ENCODE measurements around the gene ZFYVE28.

Gene ZFYVE28

GRCh38 chr4:2424581-2424980 lies 6.1 kb upstream of the ZFYVE28 start:
- Mint-ChIP-seq H3K27ac (no peak overlapping the region), H3K9me3 (no peaks in the 10 kb centered on the region), H3K4me1 (peaks cover 8% of the 10 kb centered on the region), H3K4me3 (no peak overlapping the region), H3K36me3 (no peaks in the 10 kb centered on the region), H3K27me3 (peaks cover 9% of the 10 kb centered on the region)

DNA sequence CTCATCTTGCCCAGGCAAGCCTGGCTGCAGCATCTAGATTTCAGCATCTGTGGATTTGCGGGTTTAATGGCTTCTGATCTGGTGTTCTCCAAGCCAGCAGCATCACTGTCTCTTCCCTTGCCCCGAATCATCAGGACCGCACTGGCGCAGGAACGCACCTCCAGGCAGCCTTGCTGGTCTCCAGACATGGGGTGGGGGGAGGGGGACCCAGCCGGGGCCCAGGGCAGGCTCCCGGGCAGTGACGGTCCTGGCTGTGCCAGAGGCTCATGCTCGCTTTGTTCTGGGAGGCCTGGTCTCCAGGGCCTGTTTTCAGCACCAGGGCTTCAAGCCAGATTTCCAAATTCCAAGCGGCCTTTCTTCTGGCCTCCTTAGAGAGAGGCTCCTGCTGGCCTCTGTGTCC lies 5.2 kb upstream of the ZFYVE28 start:
- no peak overlapping the region for H3K27ac Mint-ChIP-seq
- H3K36me3 Mint-ChIP-seq = no peaks in the 10 kb centered on the region
- H3K4me3 Mint-ChIP-seq = no peak overlapping the region
- peaks cover 9% of the 10 kb centered on the region for H3K27me3 Mint-ChIP-seq
- H3K4me1 Mint-ChIP-seq = peaks cover 14% of the 10 kb centered on the region
- H3K9me3 Mint-ChIP-seq = no peaks in the 10 kb centered on the region

- Mint-ChIP-seq H3K36me3 (no peaks in the 10 kb centered on the region), H3K4me3 (no peak overlapping the region), H3K27ac (no peak overlapping the region), H3K4me1 (peaks cover 14% of the 10 kb centered on the region), H3K27me3 (peaks cover 9% of the 10 kb centered on the region), H3K9me3 (no peaks in the 10 kb centered on the region)
Measured at GRCh38 chr4:2423066-2423465, 4.6 kb upstream of the ZFYVE28 start.

- Mint-ChIP-seq H3K27ac (peak overlapping the region; percentile 8), H3K36me3 (no peaks in the 10 kb centered on the region), H3K9me3 (no peaks in the 10 kb centered on the region), H3K27me3 (peaks cover 9% of the 10 kb centered on the region), H3K4me3 (no peak overlapping the region), H3K4me1 (peaks cover 14% of the 10 kb centered on the region)
Measured at GRCh38 chr4:2421928-2422327, 3.5 kb upstream of the ZFYVE28 start.

DNA sequence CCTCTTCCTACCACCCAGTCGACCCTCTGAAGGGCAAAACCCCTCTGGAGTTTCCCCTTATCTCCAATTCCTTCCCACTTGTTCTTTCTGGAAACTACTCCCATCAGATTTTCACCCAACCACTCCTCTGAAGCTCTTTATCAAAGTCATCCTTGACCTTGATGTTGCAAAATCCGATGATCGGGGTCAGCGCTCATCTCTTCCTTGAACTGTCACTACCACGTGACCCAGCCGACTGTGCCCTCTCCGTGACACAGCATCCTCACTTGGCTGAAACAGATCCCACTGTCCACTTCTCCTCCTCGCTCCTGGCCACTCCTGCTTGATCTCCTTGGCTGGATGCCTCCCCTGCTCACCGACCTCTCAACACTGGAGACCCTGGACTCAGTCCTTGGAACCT lies 1.4 kb upstream of the ZFYVE28 start:
- peak overlapping the region; percentile 98 for H3K4me3 Mint-ChIP-seq
- peaks cover 12% of the 10 kb centered on the region for H3K27me3 Mint-ChIP-seq
- no peaks in the 10 kb centered on the region for H3K9me3 Mint-ChIP-seq
- peak overlapping the region; percentile 38 for H3K27ac Mint-ChIP-seq
- H3K4me1 Mint-ChIP-seq = peaks cover 24% of the 10 kb centered on the region
- H3K36me3 Mint-ChIP-seq = no peaks in the 10 kb centered on the region

GRCh38 chr4:2418650-2419571 lies 466 bp upstream of the ZFYVE28 start, which contains the start of gene CFAP99:
Gene CFAP99 (plus strand): TSS chr4:2418955.
- Mint-ChIP-seq H3K27me3 (peaks cover 12% of the 10 kb centered on the region), H3K4me1 (peaks cover 33% of the 10 kb centered on the region), H3K27ac (peak within 1 kb of the TSS; percentile 83), H3K9me3 (no peaks in the 10 kb centered on the region), H3K36me3 (no peaks in the 10 kb centered on the region), H3K4me3 (peak within 1 kb of the TSS; percentile 98)

DNA sequence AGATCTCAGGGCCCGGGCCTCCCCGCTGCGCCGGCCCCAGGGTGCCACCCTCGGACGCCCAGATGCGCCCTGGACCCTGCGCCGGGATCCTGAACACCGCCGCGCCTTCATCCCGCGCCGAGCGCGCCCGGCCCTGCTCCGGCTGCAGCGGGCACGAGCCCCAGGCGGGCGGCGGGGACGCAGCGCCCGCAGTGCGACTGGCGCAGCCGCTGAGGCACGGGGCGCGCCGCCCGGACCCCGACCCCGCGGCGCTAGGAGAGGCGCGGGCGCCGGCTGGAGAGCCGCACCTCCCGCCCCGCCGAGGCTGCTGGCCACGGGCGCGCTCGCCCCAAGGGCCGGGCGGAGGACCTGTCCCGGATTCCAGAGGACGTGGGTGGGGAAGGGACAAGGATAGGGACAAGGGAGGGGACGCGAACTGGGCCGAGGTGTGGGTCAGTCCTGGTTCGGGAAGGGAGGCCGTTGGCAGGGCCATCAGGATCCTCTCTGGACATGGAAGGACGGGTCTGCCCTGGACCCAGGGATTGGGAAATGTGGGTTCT lies 1.1 kb downstream of the ZFYVE28 start:
- Mint-ChIP-seq H3K4me1 (peaks cover 49% of the 10 kb centered on the region), H3K36me3 (no peaks in the 10 kb centered on the region), H3K4me3 (peak overlapping the region; percentile 88), H3K9me3 (no peaks in the 10 kb centered on the region), H3K27ac (no peak overlapping the region), H3K27me3 (peaks cover 12% of the 10 kb centered on the region)

DNA sequence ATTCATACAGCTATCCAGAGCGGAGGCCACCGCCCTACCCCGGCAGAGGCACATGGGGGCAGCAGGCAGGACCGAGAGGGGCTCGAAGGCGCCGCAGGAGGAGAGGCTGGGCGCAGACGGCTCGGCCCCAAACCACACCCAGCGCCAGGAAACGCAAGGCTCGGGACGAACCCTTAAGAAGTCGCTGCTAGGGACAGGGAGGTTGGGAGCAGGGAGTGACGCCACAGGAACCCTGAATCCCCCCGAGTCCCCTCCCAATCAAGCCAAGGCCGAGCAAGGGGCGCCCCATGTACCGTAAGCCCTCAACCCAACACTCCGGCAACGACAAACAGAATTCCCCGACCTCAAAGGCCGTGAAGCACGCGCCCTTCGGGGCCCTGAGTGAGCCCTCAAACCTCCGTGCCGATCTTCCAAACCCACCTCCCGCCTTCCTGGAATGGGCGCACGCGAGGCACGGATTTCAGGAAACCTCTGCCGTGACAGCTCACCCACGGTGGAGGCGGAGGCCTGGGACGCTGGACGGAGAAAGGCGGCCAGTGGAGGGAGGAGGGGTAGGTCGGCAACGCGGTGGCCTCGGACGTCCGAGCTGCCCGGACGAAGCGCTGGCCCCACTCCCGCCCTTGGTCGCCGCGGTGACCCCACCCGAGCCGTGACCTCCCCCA lies 1.8 kb downstream of the ZFYVE28 start:
- H3K36me3 Mint-ChIP-seq = no peaks in the 10 kb centered on the region
- H3K27ac Mint-ChIP-seq = peak overlapping the region; percentile 62
- peaks cover 11% of the 10 kb centered on the region for H3K27me3 Mint-ChIP-seq

DNA sequence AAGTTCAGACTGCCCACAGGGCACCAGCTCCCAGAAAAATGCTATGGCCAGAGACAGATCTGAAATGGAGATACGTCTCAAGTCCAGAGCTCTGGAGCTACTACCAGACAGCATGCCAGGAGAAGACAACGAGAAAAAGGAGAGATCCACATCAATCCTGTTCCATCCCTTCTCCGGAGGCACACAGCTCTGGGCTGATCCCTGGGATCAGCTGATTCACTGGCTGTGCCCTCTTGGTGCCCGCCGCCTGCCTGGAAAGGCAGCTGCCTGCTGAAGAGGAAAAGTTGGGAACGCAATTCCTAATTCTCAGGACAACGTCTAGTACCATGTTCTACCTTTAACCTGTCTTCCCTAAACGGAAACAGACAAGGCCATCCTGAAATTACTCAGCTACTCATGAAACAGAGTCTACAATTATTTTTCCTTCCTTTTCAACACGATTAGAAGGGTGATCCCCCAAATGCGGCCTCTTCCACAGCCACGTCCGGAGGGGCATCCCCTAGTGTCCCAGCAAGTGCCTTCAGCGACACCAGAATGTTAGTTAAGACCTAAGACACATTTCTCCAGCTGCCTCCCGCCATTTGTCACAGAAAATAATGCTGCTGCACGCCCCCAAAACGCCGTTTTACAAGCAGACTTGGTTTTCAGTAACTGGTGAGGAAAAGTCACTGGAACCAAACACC lies 2.4 kb downstream of the ZFYVE28 start:
- peak overlapping the region; percentile 62 for H3K27ac Mint-ChIP-seq
- H3K4me3 Mint-ChIP-seq = peak overlapping the region; percentile 75
- peaks cover 62% of the 10 kb centered on the region for H3K4me1 Mint-ChIP-seq
- peaks cover 11% of the 10 kb centered on the region for H3K27me3 Mint-ChIP-seq
- no peaks in the 10 kb centered on the region for H3K36me3 Mint-ChIP-seq
- H3K9me3 Mint-ChIP-seq = no peaks in the 10 kb centered on the region

More for the DNA sequence above, 1.8 kb downstream of the ZFYVE28 start:
- Mint-ChIP-seq H3K9me3 (no peaks in the 10 kb centered on the region), H3K4me1 (peaks cover 55% of the 10 kb centered on the region), H3K4me3 (peak overlapping the region; percentile 75)

DNA sequence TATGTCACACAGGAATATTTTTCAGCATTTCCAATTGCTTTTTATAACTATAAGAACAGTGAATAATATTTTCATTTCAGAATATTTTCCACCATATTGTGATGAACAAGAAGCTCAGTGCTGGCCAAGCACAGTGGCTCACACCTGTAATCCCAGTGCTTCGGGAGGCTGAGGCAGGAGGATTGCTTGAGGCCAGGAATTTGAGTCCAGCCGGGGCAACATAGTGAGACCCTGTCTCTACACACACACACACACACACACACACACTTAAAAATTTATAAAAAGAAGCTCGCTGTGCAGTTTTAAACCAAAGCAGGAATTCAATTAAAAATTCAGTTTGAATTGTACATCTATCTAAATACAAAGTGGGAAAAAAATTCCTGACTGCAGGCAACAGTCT lies 3.2 kb downstream of the ZFYVE28 start:
- Mint-ChIP-seq H3K4me1 (peaks cover 66% of the 10 kb centered on the region), H3K36me3 (no peaks in the 10 kb centered on the region), H3K4me3 (peak overlapping the region; percentile 59), H3K27me3 (peaks cover 7% of the 10 kb centered on the region), H3K9me3 (no peaks in the 10 kb centered on the region), H3K27ac (no peak overlapping the region)

- Mint-ChIP-seq H3K4me1 (peaks cover 57% of the 10 kb centered on the region), H3K4me3 (peak overlapping the region; percentile 78), H3K9me3 (no peaks in the 10 kb centered on the region), H3K27me3 (peaks cover 3% of the 10 kb centered on the region), H3K36me3 (no peaks in the 10 kb centered on the region), H3K27ac (peak overlapping the region; percentile 93)
Measured at GRCh38 chr4:2413821-2414610, 4.4 kb downstream of the ZFYVE28 start.

- Mint-ChIP-seq H3K4me3 (peak overlapping the region; percentile 78), H3K27ac (peak overlapping the region; percentile 93), H3K9me3 (no peaks in the 10 kb centered on the region), H3K36me3 (no peaks in the 10 kb centered on the region), H3K27me3 (peaks cover 3% of the 10 kb centered on the region), H3K4me1 (peaks cover 57% of the 10 kb centered on the region)
Measured at GRCh38 chr4:2412885-2413716, 5.3 kb downstream of the ZFYVE28 start.

GRCh38 chr4:2412534-2412884 lies 5.9 kb downstream of the ZFYVE28 start:
- peak overlapping the region; percentile 93 for H3K27ac Mint-ChIP-seq
- H3K9me3 Mint-ChIP-seq = no peaks in the 10 kb centered on the region
- no peaks in the 10 kb centered on the region for H3K36me3 Mint-ChIP-seq
- H3K4me1 Mint-ChIP-seq = peaks cover 60% of the 10 kb centered on the region
- H3K27me3 Mint-ChIP-seq = peaks cover 3% of the 10 kb centered on the region
- H3K4me3 Mint-ChIP-seq = peak overlapping the region; percentile 78

GRCh38 chr4:2411786-2412510 lies 6.5 kb downstream of the ZFYVE28 start:
- Mint-ChIP-seq H3K4me3 (peak overlapping the region; percentile 78), H3K4me1 (peaks cover 63% of the 10 kb centered on the region), H3K9me3 (no peaks in the 10 kb centered on the region), H3K27me3 (peaks cover 3% of the 10 kb centered on the region), H3K36me3 (no peaks in the 10 kb centered on the region), H3K27ac (peak overlapping the region; percentile 93)

All from activated naive CD4-positive, alpha-beta T cell treated with anti-CD3 and anti-CD28 coated beads, Interleukin-2, amount 50 U/mL, for 24 hours (primary cell).